AG08395 (cell line): Measurements from ENCODE around the gene POU2F1.
A peak's percentile ranks its signal among the peaks of the same experiment; 100 is the strongest.
"Not testable (repeated sequence)": the region's sequence is repeated elsewhere in the genome, so short reads cannot be mapped to it uniquely, and the experiment has no call there.

Source experiments
- DNase-seq: peaks from one replicate; pipeline ENCODE4 v3.0.0; 2012; ENCODE audit warnings: mixed read lengths, low spot score

POU2F1 gene

DNA sequence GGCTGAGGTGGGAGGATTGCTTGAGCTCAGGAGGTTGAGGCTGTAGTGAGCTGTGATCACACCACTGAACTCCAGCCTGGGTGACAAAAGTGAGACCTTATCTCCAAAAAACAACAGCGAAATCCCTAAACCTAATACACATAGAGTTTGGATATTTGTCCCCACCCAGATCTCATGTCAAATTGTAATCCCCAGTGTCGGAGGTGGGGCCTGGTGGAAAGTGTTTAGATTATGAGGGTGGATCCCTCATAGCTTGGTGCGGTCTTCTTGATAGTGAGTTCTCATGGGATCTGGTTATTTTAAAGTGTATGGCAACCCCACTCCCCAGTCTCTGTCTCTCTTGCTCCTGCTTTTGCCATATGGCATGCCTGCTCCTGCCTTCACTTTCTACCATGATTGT, 94.0 kb downstream of the POU2F1 start:
- DNase-seq, result no peak

GRCh38 chr1:167317463-167317862, 96.8 kb downstream of the POU2F1 start:
- no peak for DNase-seq

- DNase-seq, result not testable (repeated sequence)
Measured at GRCh38 chr1:167319206-167319605, 98.5 kb downstream of the POU2F1 start.

- DNase-seq, result no peak
Measured at GRCh38 chr1:167322483-167322882, 101.8 kb downstream of the POU2F1 start.

GRCh38 chr1:167325151-167325550, 104.5 kb downstream of the POU2F1 start:
- no peak for DNase-seq

DNA sequence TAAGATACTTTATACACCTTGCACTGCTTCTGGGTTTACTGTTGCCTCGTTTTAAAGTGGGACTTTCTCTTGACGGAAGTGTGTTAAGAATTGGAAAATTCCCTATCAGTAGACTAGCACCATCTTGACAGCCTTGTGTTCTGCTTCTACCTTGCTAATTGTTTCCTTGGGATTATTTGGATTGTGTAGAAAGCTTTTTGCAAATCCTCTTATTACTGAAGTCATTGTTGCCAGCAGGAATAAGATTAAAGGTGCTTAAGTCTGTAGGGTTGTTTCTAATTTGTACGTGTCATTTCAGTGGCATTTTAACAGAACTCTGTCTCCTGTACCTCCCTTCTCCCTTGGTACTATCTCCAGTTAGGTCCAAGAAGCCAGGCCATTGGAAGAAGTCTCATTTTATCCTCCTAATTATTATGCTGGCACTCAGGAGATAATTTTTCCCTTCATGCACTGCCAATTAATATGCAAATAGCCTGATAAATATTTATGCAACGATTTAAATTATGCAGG, 107.7 kb downstream of the POU2F1 start:
- DNase-seq, result no peak

DNA sequence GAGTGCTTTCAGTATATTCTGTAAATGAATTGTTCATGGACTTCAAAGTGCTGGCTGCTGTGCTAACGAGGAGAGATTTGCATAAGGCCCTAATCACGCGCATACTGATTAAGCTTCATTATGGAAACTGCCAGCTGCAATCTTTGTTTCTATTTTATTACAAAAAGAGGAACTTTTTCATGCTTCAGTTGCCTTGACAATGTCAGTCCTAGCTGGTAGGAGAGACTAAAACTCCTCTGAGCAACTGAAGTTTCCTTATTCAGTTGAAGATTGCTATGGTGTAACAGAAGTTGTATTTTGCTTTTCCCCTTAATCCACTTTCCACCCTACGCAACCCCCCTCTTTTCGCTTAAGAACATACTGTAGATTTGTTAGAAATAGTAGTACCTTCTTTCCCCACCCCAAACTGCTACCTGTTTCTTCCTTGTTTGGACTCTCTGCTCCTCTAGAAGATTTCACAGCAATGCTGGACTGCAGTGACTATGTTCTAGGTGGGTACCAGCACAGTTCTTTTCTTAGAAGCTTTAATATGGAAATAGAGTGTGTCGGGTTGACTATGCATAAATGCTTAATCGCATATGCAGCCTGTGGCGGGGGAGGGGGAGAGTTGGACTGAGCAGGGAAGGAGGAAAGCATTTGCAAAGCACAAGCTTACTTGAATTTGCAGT, 108.3 kb downstream of the POU2F1 start:
- no peak for DNase-seq

GRCh38 chr1:167330601-167331293, 110.1 kb downstream of the POU2F1 start:
- DNase-seq, result no peak

DNA sequence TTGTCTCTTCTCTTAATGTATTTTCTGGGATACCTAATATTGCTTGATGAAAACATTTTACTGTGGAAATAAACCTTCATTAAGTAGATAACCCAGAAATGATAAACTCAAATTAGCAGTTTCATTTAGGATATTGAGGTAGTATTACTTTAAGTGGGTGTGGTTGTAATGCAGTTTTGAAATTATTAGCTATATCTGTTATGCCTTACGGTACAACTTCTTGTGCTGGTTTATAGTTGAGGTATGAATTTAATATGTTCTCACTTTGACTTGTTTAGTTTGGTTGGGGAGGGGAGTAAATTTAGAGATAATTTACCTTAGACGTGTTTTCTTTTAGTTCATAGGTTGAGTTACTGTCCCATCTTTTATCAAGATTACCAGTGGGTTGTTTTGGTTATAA, 111.0 kb downstream of the POU2F1 start:
- no peak for DNase-seq

DNA sequence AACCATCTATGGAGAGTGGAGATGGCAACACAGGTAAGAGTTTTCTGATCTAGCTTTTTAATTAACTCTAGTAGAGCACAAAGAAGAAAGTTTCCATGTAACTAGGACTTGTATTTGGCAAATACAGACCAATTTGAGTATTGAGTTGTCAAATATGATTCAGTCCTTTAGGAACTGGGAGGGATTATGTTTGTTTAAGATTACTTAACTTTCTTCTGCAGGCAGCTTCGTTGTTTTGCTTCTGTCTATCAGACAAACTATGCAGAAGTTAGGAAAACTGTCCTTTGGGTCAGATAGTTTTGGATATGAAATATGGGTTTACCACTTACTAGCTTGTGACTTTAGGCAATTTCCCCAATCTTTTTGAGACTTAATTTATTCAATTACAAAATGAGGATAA, 111.8 kb downstream of the POU2F1 start:
- no peak for DNase-seq

DNA sequence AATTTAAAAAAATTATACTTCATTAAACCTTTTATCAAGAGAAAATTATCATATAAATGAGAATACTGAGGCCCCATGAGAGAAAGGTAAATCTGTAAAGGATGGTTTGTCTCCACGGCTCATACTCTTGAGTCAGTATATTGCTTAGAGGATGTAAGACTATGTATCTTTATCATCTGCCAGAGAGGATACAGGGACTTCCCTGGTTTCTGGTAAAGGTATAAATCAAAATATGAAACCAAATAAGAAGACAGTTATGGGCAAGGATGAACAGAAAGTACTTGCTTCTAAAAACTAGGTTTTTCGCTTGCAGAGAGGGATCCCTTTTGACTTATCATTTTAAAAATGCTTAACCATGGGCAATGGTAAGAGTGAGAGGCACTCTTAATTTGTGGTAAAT, 112.4 kb downstream of the POU2F1 start:
- no peak for DNase-seq

DNA sequence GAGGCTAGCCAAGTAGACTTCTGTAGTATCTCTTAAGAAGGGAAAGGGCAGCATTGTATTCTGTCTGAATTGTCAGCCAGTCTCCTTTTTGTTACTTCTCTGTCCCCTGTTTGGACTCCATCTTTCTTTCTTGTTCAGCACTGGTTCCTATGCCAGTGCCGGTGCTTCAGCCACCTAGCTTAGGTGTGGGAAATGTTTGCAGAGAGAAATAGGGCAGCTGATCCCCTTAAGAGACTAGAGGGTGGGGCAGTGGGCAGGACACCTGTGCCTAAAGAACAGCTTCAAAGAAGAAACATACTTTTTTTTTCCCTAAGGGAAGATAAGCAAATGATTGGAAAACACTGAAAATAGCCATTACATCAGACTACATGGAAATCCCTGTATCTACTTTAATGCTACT, 113.0 kb downstream of the POU2F1 start:
- DNase-seq, result no peak

GRCh38 chr1:167339405-167339804, 118.7 kb downstream of the POU2F1 start:
- no peak for DNase-seq

GRCh38 chr1:167342846-167343245, 122.2 kb downstream of the POU2F1 start:
- no peak for DNase-seq

DNA sequence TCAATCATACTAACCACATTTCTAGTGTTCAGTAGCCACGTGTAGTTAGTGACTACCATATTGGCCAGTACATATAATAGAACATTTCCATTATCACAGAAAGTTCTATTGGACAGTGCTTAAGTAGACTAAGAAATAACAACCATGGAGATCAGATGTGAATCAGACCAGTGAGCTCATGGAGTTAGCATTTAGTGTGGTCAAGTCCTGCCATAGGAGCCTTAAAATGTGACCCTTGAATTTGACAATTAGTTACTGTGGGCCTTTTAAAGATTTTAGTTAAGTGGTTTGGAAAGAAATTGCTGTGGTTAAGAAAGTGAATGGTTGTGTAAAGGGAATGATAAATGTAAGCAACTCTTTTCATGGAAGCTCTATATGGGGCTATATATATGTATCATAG, 123.4 kb downstream of the POU2F1 start:
- peak; percentile 10 for DNase-seq

DNA sequence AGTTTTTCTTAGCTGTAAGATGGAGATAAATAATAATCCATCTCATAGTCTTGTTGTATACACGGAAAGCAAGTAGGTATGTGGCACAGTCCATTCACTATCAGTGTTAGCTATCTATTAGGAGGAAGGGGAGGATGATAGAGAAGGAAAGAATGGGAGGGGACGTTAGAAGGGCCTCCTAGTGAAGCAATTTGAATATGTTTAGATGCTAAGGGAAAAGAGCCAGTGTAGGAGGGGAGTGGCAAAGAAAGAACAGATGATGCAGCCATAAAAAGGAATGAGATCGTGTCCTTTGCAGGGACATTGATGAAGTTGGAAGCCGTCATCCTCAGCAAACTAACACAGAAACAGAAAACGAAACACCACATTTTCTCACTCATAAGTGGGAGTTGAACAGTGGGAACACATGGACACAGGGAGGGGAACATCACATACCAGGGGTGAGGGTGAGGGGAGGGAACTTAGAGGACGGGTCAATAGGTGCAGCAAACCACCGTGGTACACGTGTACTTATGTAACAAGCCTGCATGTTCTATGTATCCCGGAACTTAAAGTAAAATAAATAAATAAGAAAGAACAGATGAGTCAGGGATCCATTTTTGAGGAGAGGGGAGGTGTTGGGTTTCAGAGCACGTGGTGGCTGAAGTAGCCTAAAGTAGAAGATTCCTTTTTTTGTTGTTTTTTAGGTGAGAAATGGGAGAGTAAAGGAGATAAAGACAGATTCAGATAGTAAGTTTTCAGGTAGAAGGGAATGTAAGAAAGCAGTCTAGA, 124.1 kb downstream of the POU2F1 start:
- no peak for DNase-seq

DNA sequence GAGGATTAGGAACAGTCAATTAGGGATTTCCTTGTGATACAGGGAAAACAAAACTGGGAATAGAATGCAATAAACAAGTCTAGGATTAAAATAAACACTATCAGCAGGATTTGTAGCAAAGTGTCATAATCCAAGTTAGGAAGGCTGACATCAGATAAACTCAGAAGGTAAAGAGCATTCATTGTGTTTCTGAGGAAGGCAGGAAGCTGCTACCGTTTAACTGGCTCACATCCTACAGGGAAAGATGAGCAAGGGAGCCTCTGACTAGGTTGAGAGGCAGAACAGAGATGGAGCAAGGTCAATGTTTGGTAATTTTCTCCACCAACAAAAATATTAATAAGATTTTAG, 124.7 kb downstream of the POU2F1 start:
- DNase-seq, result no peak

- no peak for DNase-seq
Measured at GRCh38 chr1:167357305-167357704, 136.6 kb downstream of the POU2F1 start.

DNA sequence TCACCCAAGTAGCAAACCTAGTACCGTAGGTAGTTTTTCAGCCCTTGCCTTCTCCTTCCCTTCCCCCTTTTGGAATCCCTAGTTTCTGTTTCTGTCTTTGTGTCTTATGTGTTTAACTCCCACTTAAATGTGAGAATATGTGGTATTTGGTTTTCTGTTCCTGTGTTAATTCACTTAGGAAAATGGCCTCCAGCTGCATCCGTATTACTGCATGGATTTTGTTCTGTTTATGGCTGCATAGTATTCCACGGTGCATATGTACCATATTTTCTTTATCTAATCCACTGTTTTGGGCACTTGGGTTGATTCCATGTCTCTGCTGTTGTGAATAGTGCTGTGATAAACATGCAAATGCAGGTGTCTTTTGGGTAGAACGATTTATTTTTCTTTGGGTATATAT, 138.6 kb downstream of the POU2F1 start:
- DNase-seq, result no peak

GRCh38 chr1:167360120-167360519, 139.4 kb downstream of the POU2F1 start:
- DNase-seq, result peak; percentile 2

- DNase-seq, result no peak
Measured at GRCh38 chr1:167362638-167363037, 142.0 kb downstream of the POU2F1 start.

DNA sequence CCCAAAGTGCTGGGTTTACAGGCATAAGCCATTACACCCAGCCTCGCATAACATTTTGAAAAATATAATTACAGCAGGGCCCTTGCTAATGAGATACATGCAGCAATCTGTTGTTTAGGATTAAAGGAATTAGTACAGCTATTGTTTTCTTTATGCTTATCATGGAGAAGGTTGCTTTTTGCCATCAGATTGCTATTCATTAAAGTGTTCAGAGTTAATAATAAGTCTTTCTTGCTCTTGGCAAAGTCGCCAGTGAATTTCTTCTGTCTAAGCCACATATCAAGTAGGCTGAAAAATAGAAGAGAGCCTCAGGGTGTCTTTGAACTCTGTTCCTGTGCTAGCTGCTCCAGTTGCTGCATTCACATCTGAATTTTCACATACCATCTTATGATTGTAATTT, 144.1 kb downstream of the POU2F1 start:
- DNase-seq, result no peak

DNA sequence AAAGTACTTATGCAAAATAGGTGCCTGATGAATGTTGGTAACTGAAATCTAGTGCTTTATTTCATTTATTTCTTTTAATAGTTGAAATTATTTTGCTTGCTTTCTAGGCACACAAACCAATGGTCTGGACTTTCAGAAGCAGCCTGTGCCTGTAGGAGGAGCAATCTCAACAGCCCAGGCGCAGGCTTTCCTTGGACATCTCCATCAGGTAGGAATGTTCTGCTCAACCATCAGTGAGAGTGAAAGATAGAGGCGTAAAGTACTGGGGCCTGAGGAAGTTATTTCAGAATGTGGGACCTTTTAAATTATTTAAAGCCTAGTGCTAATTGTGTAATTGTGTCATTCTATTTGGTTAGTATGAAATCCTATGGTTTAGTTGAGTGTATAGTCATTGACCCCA, 144.7 kb downstream of the POU2F1 start:
- no peak for DNase-seq
